Lower leg skin (tissue), 3 donors: ENCODE results near the gene SLC34A1.

ENCODE experiments used
- POLR2A ChIP-seq, 2 donors: fragments of 450-650 bp; IDR thresholded peaks; one replicate each; pipeline ENCODE4 v1.6.1; 2016 to 2017; ENCODE audit warnings: antibody characterized with exemption in 2 of 2, mild to moderate bottlenecking in 1 of 2, moderate library complexity in 1 of 2
- TF ChIP-seq, protein P1 (sequence below), 3 donors: fragments of 450-650 bp; IDR thresholded peaks; one replicate each; pipeline ENCODE4 v1.5.1; 2016; ENCODE audit warnings: antibody characterized with exemption in 3 of 3, mild to moderate bottlenecking in 3 of 3, moderate library complexity in 2 of 3

DNA sequence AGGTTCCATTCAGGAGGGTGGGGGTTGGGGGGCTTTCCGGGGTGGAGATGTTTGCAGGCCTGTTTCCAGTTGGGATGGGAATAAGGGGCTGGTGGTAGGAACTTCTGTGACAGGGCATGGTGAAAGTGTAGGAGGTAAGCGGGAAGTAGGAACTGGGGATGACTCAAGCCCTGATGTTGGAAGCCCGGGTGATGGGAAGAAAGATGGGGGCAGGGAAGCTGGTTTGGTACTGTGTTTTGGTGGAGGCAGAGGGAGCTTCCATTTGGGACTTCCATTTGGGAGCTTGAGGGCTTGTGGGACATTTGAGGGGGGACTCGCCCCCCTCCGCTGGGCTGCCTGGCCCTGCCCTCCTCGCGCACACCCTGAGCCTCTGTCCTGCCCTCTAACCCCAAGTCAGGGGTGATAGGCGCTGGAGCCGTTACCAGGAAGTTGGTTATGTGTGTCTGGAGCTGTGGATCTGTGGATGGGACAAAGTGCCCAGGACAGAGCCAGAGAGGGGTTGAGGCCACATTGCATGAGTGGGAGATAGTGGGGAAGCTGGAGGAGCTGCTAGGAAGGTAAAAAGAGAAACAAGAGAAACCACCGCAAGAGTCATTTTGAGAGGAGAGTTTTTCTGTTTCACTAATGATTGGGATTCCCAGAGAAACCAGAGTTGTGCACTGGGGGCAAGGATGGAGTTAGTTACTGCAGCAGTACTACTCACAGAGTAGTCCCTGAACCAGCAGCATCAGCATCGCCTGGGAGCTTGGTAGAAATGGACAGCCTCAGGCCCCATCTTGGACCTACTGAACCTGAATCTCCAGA, 19.9 kb upstream of the SLC34A1 start:
- TF ChIP-seq, protein P1, sequence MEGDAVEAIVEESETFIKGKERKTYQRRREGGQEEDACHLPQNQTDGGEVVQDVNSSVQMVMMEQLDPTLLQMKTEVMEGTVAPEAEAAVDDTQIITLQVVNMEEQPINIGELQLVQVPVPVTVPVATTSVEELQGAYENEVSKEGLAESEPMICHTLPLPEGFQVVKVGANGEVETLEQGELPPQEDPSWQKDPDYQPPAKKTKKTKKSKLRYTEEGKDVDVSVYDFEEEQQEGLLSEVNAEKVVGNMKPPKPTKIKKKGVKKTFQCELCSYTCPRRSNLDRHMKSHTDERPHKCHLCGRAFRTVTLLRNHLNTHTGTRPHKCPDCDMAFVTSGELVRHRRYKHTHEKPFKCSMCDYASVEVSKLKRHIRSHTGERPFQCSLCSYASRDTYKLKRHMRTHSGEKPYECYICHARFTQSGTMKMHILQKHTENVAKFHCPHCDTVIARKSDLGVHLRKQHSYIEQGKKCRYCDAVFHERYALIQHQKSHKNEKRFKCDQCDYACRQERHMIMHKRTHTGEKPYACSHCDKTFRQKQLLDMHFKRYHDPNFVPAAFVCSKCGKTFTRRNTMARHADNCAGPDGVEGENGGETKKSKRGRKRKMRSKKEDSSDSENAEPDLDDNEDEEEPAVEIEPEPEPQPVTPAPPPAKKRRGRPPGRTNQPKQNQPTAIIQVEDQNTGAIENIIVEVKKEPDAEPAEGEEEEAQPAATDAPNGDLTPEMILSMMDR (IDR thresholded peaks at IDR 0.05), result no peak
- no peak for TF ChIP-seq POLR2A (IDR thresholded peaks at IDR 0.05)
